Activated naive CD4-positive, alpha-beta T cell treated with anti-CD3 and anti-CD28 coated beads, Interleukin-2, amount 10 ng/mL, durations not matched to agents 7 days and 5 days (primary cell): Measurements from ENCODE around the gene SYNJ1.

Experiments
- CTCF ChIA-PET: fragments of 350-600 bp; sonication (Branson Sonifier 250); formaldehyde crosslinking; loops from one replicate; lab custom pipeline; 2021; ENCODE audit warnings: antibody characterized with exemption; lab: Charles Lee
- DNase-seq: peaks from one replicate; pipeline ENCODE4 v3.0.0-alpha.2; 2020
- H3K27ac Mint-ChIP-seq: one replicate; pipeline ENCODE4 v1.8.0; 2021; ENCODE audit warnings: mild to moderate bottlenecking, moderate library complexity, mixed read lengths
- H3K27me3 Mint-ChIP-seq: one replicate; pipeline ENCODE4 v1.8.0; 2021; ENCODE audit warnings: mild to moderate bottlenecking, mixed read lengths
- H3K36me3 Mint-ChIP-seq: one replicate; pipeline ENCODE4 v1.8.0; 2021; ENCODE audit warnings: mixed read lengths
- H3K4me1 Mint-ChIP-seq: one replicate; pipeline ENCODE4 v1.8.0; 2021; ENCODE audit warnings: mixed read lengths
- H3K4me3 Mint-ChIP-seq: one replicate; pipeline ENCODE4 v1.8.0; 2021; ENCODE audit warnings: mild to moderate bottlenecking, moderate library complexity, mixed read lengths
- H3K9me3 Mint-ChIP-seq: one replicate; pipeline ENCODE4 v1.8.0; 2021; ENCODE audit warnings: mixed read lengths

The SYNJ1 gene

GRCh38 chr21:32585042-32585710 is 142.6 kb downstream of the SYNJ1 start, which contains the start of gene TCP10L:
TSS of gene TCP10L (minus strand) at chr21:32585523. CDS start at chr21:32584304, 1,219 bp downstream.
- Mint-ChIP-seq H3K27ac (no peak within 1 kb of the TSS), H3K9me3 (no peaks in the 10 kb centered on the region), H3K36me3 (no peaks in the 10 kb centered on the region), H3K4me1 (peaks cover 6% of the 10 kb centered on the region), H3K27me3 (no peaks in the 10 kb centered on the region), H3K4me3 (peak within 1 kb of the TSS; percentile 9)
- CTCF ChIA-PET, result no interaction called here
- DNase-seq, result no peak

GRCh38 chr21:32584472-32584871 is 143.3 kb downstream of the SYNJ1 start:
- no peak for DNase-seq
- Mint-ChIP-seq H3K27me3 (no peaks in the 10 kb centered on the region), H3K4me1 (peaks cover 6% of the 10 kb centered on the region), H3K9me3 (no peaks in the 10 kb centered on the region), H3K36me3 (no peaks in the 10 kb centered on the region), H3K4me3 (no peak overlapping the region), H3K27ac (no peak overlapping the region)
- CTCF ChIA-PET, result no interaction called here

GRCh38 chr21:32581732-32582131 is 146.1 kb downstream of the SYNJ1 start:
- CTCF ChIA-PET, result interaction anchor here (1.5 kb wide), 1 partner anchor 20 kb away, joined by 3 read pairs; no protein-coding TSS in a partner anchor

DNA sequence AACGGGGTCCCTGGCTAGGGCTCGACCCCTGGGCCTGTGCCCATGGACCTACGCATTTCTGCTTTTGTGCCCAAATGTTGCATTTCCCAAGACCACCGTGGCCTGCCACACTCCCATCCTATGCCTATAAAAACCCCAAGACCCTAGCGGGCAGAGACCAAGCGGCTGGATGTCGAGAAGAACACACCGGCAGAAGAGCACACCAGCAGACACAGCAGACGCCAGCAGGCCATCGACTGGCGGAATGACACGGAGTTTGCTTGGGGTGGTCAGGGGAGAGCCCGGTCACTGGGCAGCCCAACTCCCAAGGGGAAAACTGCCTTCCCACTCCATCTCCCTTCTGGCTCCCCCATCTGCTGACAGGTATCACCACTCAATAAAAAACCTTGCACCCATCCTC is 146.9 kb downstream of the SYNJ1 start:
- no peak overlapping the region for H3K27ac Mint-ChIP-seq
- no peaks in the 10 kb centered on the region for H3K36me3 Mint-ChIP-seq
- no peak overlapping the region for H3K4me3 Mint-ChIP-seq
- H3K27me3 Mint-ChIP-seq, result no peaks in the 10 kb centered on the region
- CTCF ChIA-PET, result interaction anchor here (1.5 kb wide), 1 partner anchor 20 kb away, joined by 3 read pairs; no protein-coding TSS in a partner anchor
- H3K4me1 Mint-ChIP-seq, result peaks cover 6% of the 10 kb centered on the region
- H3K9me3 Mint-ChIP-seq, result no peaks in the 10 kb centered on the region
- DNase-seq, result no peak

More at GRCh38 chr21:32581732-32582131, 146.1 kb downstream of the SYNJ1 start:
- Mint-ChIP-seq H3K27ac (no peak overlapping the region), H3K36me3 (no peaks in the 10 kb centered on the region), H3K9me3 (no peaks in the 10 kb centered on the region), H3K4me3 (no peak overlapping the region), H3K4me1 (peaks cover 6% of the 10 kb centered on the region), H3K27me3 (no peaks in the 10 kb centered on the region)
- no peak for DNase-seq
